ENCODE measurements around the gene OBP2B. TPM values are rescaled to one million over a fixed set of nuclear protein-coding genes. Genes with fewer than 3 reads are reported as not detected.
"Not testable (repeated sequence)": the region's sequence is repeated elsewhere in the genome, so short reads cannot be mapped to it uniquely, and the experiment has no call there.

Gene OBP2B
- total RNA-seq, 1 donor from 2014 or later, result not detected

GRCh38 chr9:133226219-133227171 lies 17.4 kb upstream of the OBP2B start:
- H3K9me3 Mint-ChIP-seq, result no peaks in the 10 kb centered on the region
- H3K36me3 Mint-ChIP-seq, result no peaks in the 10 kb centered on the region
- H3K4me1 Mint-ChIP-seq (ENCODE audit: unreplicated experiment), result peaks cover 9% of the 10 kb centered on the region
- TF ChIP-seq, protein P1, sequence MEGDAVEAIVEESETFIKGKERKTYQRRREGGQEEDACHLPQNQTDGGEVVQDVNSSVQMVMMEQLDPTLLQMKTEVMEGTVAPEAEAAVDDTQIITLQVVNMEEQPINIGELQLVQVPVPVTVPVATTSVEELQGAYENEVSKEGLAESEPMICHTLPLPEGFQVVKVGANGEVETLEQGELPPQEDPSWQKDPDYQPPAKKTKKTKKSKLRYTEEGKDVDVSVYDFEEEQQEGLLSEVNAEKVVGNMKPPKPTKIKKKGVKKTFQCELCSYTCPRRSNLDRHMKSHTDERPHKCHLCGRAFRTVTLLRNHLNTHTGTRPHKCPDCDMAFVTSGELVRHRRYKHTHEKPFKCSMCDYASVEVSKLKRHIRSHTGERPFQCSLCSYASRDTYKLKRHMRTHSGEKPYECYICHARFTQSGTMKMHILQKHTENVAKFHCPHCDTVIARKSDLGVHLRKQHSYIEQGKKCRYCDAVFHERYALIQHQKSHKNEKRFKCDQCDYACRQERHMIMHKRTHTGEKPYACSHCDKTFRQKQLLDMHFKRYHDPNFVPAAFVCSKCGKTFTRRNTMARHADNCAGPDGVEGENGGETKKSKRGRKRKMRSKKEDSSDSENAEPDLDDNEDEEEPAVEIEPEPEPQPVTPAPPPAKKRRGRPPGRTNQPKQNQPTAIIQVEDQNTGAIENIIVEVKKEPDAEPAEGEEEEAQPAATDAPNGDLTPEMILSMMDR (conservative IDR thresholded peaks at IDR 0.05), result no peak
- no peak overlapping the region for H3K4me3 Mint-ChIP-seq
- H3K27ac Mint-ChIP-seq, result no peak overlapping the region
- H3K27me3 Mint-ChIP-seq, result peaks cover 6% of the 10 kb centered on the region
- peak; percentile 58 for DNase-seq (ENCODE audit: extremely low spot score, unreplicated experiment)

DNA sequence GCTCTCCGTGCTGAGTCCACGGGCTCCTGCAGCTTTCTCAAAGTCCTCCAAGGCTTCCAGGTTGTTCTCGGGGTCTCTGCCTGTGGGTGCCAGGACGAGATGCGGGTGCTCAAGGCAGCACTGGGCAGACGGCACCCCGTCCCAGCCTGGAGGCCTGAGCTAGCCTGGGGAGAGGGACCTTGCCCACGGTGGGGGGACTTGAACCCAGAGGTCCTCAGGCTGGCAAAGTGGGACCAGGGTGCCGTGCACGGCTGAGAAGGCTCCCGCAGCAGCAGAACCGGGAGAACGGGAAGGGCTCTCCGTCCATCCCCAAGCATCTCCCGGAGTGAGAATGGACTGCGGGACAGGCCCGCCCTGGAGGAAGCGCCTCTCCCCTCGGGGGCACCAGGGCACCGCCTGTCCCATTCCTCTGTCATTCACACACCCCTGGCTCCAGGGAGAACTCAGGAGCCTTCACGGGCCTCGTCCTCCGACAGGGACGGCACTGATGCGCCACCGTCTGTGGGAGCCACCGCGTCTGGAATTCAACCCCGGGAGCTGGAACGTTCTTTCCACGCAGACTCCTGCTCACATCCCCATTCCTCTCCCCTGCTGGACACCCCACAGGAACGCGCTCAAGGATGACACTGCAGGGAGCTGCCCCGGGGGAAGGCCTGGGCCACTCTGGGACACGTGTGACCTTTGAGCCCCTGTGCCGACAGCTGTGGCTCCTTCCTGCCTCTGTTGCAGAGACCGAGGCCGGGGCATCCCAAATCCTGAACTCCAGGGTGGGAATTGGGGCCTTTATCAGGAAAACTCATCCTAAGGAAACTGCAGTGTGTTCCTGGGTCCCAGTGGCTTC lies 16.3 kb upstream of the OBP2B start:
- Mint-ChIP-seq H3K27me3 (peaks cover 15% of the 10 kb centered on the region), H3K4me1 (ENCODE audit: unreplicated experiment) (peaks cover 9% of the 10 kb centered on the region), H3K9me3 (no peaks in the 10 kb centered on the region), H3K4me3 (no peak overlapping the region), H3K36me3 (no peaks in the 10 kb centered on the region), H3K27ac (no peak overlapping the region)
- DNase-seq (ENCODE audit: extremely low spot score, unreplicated experiment), result no peak
- TF ChIP-seq, protein P1 (conservative IDR thresholded peaks at IDR 0.05), result no peak

GRCh38 chr9:133224762-133225161 lies 15.7 kb upstream of the OBP2B start:
- no peak overlapping the region for H3K27ac Mint-ChIP-seq

DNA sequence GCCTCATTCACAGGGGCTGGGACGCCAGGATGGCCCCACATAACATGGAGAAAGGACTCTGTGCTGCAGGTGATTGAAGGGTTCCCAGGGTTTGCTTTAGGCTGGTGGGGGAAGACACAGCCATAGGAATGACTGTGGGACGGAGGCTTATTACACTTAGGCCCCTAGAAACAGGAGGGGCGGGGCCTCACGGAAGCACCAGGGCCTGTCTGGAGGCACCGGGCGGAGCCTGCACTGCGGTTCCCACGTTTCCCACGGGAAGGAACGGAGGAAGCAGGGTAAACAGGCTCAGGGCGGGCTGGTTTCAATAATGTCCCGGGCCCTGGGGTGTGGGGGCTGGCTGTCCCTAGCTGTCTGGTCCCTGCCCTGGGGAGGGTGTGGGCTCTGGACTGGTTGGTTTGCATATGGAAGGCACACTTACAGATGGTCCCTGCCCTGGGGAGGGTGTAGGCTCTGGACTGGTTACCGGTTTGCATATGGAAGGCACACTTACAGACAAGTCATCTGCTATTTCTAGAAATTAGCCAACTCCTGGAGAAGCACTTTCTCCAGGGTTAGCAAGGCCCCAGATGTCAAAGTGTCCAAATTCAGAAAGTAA lies 14.2 kb upstream of the OBP2B start:
- H3K4me1 Mint-ChIP-seq (ENCODE audit: unreplicated experiment); H3K27ac Mint-ChIP-seq; H3K36me3 Mint-ChIP-seq; H3K9me3 Mint-ChIP-seq: not testable (repeated sequence)
- Mint-ChIP-seq H3K4me3 (peak overlapping the region; percentile 36), H3K27me3 (peaks cover 36% of the 10 kb centered on the region)
- DNase-seq (ENCODE audit: extremely low spot score, unreplicated experiment), result peak; percentile 61

More at GRCh38 chr9:133224762-133225161, 15.7 kb upstream of the OBP2B start:
- Mint-ChIP-seq H3K4me1 (ENCODE audit: unreplicated experiment) (peaks cover 9% of the 10 kb centered on the region), H3K36me3 (no peaks in the 10 kb centered on the region), H3K4me3 (no peak overlapping the region), H3K9me3 (no peaks in the 10 kb centered on the region), H3K27me3 (peaks cover 21% of the 10 kb centered on the region)
- no peak for DNase-seq (ENCODE audit: extremely low spot score, unreplicated experiment)
- TF ChIP-seq, protein P1 (conservative IDR thresholded peaks at IDR 0.05), result no peak

DNA sequence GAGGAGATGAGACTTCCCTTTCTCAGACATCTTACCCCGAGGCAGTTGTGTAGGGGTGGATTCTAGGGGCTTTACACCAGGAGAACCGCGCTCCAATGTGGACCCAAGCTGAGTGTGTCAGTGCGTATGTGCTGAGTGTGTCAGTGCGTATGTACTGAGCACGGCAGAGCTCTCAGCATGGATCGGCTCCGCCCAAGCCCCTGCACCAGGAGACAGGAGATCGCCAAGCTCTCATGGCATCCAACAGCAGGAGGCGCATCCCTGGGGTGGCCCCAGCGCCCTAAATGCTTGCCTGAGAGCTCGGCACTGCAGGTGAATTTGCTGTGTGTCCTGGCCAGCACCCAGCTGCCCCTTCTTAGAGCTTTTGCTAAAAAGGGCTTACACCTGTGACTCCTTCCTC lies 12.9 kb upstream of the OBP2B start:
- DNase-seq (ENCODE audit: extremely low spot score, unreplicated experiment), result peak; percentile 43
- H3K36me3 Mint-ChIP-seq; H3K4me3 Mint-ChIP-seq; H3K9me3 Mint-ChIP-seq; H3K27ac Mint-ChIP-seq; H3K4me1 Mint-ChIP-seq (ENCODE audit: unreplicated experiment): not testable (repeated sequence)
- H3K27me3 Mint-ChIP-seq, result peaks cover 45% of the 10 kb centered on the region

GRCh38 chr9:133221177-133221809 lies 12.2 kb upstream of the OBP2B start:
- Mint-ChIP-seq H3K36me3 (no peaks in the 10 kb centered on the region), H3K27me3 (peaks cover 49% of the 10 kb centered on the region)

GRCh38 chr9:133218049-133218975 lies 9.3 kb upstream of the OBP2B start:
- not testable (repeated sequence) for H3K4me3 Mint-ChIP-seq; DNase-seq (ENCODE audit: extremely low spot score, unreplicated experiment); H3K4me1 Mint-ChIP-seq (ENCODE audit: unreplicated experiment); H3K27ac Mint-ChIP-seq; H3K36me3 Mint-ChIP-seq; H3K9me3 Mint-ChIP-seq
- H3K27me3 Mint-ChIP-seq, result peaks cover 72% of the 10 kb centered on the region

More at GRCh38 chr9:133221177-133221809, 12.2 kb upstream of the OBP2B start:
- no peak overlapping the region for H3K4me3 Mint-ChIP-seq
- TF ChIP-seq, protein P1 (conservative IDR thresholded peaks at IDR 0.05), result no peak
- no peak overlapping the region for H3K27ac Mint-ChIP-seq
- peaks cover 9% of the 10 kb centered on the region for H3K4me1 Mint-ChIP-seq (ENCODE audit: unreplicated experiment)
- H3K9me3 Mint-ChIP-seq, result no peaks in the 10 kb centered on the region
- peak; percentile 34 for DNase-seq (ENCODE audit: extremely low spot score, unreplicated experiment)
